ENCODE data around the gene BCOR. TPM values are rescaled to one million over a fixed set of nuclear protein-coding genes. Genes with fewer than 3 reads are reported as not detected.

The BCOR gene
- total and polyA plus RNA-seq, 4 donors: 5.6 to 23.0 (median 11.0) TPM

DNA sequence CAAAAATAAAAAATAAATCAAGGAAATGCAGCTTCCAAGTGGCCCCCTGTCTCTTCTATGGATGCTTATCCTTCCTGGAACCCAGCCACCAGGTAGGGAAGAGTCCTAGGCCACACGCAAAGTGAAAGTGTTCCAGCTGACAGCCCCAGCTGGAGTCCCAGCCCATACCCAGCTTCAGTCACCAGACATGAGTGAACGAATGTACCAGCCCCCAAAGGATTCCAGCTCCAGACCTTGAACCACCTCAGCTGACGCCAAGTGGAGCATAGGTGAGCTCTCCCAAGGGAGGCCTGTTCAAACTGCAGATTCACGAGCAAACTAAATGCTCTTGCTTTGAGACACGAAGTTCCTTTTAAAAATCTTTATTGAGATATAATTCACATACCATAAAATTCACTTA, 62.0 kb downstream of the BCOR start:
- 63% methylated on average over 5 of the region's 5 CpGs for WGBS
- Histone ChIP-seq H3K27me3 (ENCODE audit: control insufficient read depth in 4 of 4, insufficient read depth in 4 of 4, low read length in 3 of 4) (no peaks in the 10 kb centered on the region), H3K36me3 (ENCODE audit: control insufficient read depth in 4 of 4, insufficient read depth in 3 of 4, low read depth in 1 of 4, low read length in 3 of 4) (no peaks in the 10 kb centered on the region), H3K9ac (ENCODE audit: low read depth in 1 of 2, low read length in 2 of 2) (no peak overlapping the region), H3K4me3 (ENCODE audit: low read depth in 1 of 3, low read length in 3 of 3) (no peak overlapping the region), H3K9me3 (ENCODE audit: control insufficient read depth in 4 of 4, low read length in 3 of 4) (peaks cover 0 to 2% (median 0%) of the 10 kb centered on the region in 4 donors), H3K27ac (ENCODE audit: low read depth in 1 of 2, low read length in 2 of 2) (no peak overlapping the region), H3K4me1 (ENCODE audit: control insufficient read depth in 4 of 4, insufficient read depth in 4 of 4, low read length in 3 of 4) (no peaks in the 10 kb centered on the region)
- no peak for DNase-seq (ENCODE audit: low spot score)
- no peak for TF ChIP-seq FOXA2 (IDR thresholded peaks at IDR 0.05)
- TF ChIP-seq, protein P1, sequence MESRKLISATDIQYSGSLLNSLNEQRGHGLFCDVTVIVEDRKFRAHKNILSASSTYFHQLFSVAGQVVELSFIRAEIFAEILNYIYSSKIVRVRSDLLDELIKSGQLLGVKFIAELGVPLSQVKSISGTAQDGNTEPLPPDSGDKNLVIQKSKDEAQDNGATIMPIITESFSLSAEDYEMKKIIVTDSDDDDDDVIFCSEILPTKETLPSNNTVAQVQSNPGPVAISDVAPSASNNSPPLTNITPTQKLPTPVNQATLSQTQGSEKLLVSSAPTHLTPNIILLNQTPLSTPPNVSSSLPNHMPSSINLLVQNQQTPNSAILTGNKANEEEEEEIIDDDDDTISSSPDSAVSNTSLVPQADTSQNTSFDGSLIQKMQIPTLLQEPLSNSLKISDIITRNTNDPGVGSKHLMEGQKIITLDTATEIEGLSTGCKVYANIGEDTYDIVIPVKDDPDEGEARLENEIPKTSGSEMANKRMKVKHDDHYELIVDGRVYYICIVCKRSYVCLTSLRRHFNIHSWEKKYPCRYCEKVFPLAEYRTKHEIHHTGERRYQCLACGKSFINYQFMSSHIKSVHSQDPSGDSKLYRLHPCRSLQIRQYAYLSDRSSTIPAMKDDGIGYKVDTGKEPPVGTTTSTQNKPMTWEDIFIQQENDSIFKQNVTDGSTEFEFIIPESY (IDR thresholded peaks at IDR 0.05): no peak
- TF ChIP-seq SP1 (IDR thresholded peaks at IDR 0.05): peak; percentile 41
- peak in 1 of 2 donors; percentile 35 for TF ChIP-seq RXRA (IDR thresholded peaks at IDR 0.05)
- TF ChIP-seq RAD21 (IDR thresholded peaks at IDR 0.05): no peak
- TF ChIP-seq HNF4A (conservative IDR thresholded peaks at IDR 0.05): peak; percentile 11 to 19
- TF ChIP-seq, protein P2, sequence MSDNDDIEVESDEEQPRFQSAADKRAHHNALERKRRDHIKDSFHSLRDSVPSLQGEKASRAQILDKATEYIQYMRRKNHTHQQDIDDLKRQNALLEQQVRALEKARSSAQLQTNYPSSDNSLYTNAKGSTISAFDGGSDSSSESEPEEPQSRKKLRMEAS (IDR thresholded peaks at IDR 0.05): no peak
- no peak for TF ChIP-seq TAF1 (conservative IDR thresholded peaks at IDR 0.05)
- TF ChIP-seq HNF4G (IDR thresholded peaks at IDR 0.05): no peak
- TF ChIP-seq GABPA (IDR thresholded peaks at IDR 0.05 in 1 of 2, conservative IDR thresholded peaks at IDR 0.05 in 1 of 2): no peak

DNA sequence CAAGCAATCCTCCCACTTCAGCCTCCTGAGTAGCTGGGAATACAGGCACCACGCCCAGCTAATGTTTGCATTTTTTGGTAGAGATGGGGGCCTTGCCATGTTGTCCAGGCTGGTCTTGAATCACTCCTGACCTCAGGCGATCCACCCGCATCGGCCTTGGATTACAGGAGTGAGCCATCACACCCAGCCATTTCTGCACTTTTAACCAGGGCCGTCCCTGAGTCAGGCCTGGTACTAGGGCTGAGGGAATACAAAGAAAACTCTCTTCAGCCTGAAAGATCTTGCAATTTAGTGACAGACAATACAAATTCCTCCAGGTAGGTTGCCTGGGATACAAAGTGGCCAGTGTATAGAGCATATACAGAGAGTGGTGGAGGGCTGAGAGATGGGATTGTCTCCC, 65.8 kb downstream of the BCOR start:
- no peak overlapping the region for H3K9ac ChIP-seq (ENCODE audit: low read depth in 1 of 2, low read length in 2 of 2)
- H3K4me3 ChIP-seq (ENCODE audit: low read depth in 1 of 3, low read length in 3 of 3): no peak overlapping the region
- TF ChIP-seq RXRA (IDR thresholded peaks at IDR 0.05) (no peak), YY1 (IDR thresholded peaks at IDR 0.05) (no peak), FOXA1 (IDR thresholded peaks at IDR 0.05) (no peak), SP1 (IDR thresholded peaks at IDR 0.05) (no peak), RAD21 (IDR thresholded peaks at IDR 0.05) (no peak), EGR1 (IDR thresholded peaks at IDR 0.05; ENCODE audit: low read depth in 2 of 2) (no peak), GABPA (IDR thresholded peaks at IDR 0.05 in 1 of 2, conservative IDR thresholded peaks at IDR 0.05 in 1 of 2) (no peak), FOXA2 (IDR thresholded peaks at IDR 0.05) (no peak), TAF1 (conservative IDR thresholded peaks at IDR 0.05) (no peak), HNF4A (conservative IDR thresholded peaks at IDR 0.05) (no peak), HNF4G (IDR thresholded peaks at IDR 0.05) (no peak), JUND (IDR thresholded peaks at IDR 0.05) (no peak), NR2F2 (IDR thresholded peaks at IDR 0.05) (no peak)
- TF ChIP-seq, protein P3, sequence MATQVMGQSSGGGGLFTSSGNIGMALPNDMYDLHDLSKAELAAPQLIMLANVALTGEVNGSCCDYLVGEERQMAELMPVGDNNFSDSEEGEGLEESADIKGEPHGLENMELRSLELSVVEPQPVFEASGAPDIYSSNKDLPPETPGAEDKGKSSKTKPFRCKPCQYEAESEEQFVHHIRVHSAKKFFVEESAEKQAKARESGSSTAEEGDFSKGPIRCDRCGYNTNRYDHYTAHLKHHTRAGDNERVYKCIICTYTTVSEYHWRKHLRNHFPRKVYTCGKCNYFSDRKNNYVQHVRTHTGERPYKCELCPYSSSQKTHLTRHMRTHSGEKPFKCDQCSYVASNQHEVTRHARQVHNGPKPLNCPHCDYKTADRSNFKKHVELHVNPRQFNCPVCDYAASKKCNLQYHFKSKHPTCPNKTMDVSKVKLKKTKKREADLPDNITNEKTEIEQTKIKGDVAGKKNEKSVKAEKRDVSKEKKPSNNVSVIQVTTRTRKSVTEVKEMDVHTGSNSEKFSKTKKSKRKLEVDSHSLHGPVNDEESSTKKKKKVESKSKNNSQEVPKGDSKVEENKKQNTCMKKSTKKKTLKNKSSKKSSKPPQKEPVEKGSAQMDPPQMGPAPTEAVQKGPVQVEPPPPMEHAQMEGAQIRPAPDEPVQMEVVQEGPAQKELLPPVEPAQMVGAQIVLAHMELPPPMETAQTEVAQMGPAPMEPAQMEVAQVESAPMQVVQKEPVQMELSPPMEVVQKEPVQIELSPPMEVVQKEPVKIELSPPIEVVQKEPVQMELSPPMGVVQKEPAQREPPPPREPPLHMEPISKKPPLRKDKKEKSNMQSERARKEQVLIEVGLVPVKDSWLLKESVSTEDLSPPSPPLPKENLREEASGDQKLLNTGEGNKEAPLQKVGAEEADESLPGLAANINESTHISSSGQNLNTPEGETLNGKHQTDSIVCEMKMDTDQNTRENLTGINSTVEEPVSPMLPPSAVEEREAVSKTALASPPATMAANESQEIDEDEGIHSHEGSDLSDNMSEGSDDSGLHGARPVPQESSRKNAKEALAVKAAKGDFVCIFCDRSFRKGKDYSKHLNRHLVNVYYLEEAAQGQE (IDR thresholded peaks at IDR 0.05): no peak
- TF ChIP-seq, protein P2 (IDR thresholded peaks at IDR 0.05): no peak
- TF ChIP-seq, protein P1 (IDR thresholded peaks at IDR 0.05): no peak
- TF ChIP-seq, protein P4, sequence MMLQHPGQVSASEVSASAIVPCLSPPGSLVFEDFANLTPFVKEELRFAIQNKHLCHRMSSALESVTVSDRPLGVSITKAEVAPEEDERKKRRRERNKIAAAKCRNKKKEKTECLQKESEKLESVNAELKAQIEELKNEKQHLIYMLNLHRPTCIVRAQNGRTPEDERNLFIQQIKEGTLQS (IDR thresholded peaks at IDR 0.05): no peak
- TF ChIP-seq, protein P5, sequence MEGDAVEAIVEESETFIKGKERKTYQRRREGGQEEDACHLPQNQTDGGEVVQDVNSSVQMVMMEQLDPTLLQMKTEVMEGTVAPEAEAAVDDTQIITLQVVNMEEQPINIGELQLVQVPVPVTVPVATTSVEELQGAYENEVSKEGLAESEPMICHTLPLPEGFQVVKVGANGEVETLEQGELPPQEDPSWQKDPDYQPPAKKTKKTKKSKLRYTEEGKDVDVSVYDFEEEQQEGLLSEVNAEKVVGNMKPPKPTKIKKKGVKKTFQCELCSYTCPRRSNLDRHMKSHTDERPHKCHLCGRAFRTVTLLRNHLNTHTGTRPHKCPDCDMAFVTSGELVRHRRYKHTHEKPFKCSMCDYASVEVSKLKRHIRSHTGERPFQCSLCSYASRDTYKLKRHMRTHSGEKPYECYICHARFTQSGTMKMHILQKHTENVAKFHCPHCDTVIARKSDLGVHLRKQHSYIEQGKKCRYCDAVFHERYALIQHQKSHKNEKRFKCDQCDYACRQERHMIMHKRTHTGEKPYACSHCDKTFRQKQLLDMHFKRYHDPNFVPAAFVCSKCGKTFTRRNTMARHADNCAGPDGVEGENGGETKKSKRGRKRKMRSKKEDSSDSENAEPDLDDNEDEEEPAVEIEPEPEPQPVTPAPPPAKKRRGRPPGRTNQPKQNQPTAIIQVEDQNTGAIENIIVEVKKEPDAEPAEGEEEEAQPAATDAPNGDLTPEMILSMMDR (IDR thresholded peaks at IDR 0.05; ENCODE audit: low read depth, low read length, missing input control): no peak
- H3K9me3 ChIP-seq (ENCODE audit: control insufficient read depth in 4 of 4, low read length in 3 of 4): peaks cover 0 to 3% (median 0%) of the 10 kb centered on the region in 4 donors
- no peaks in the 10 kb centered on the region for H3K36me3 ChIP-seq (ENCODE audit: control insufficient read depth in 4 of 4, insufficient read depth in 3 of 4, low read depth in 1 of 4, low read length in 3 of 4)
- no peak overlapping the region for H3K27ac ChIP-seq (ENCODE audit: low read depth in 1 of 2, low read length in 2 of 2)
- WGBS: over 99% methylated on average over 5 of the region's 5 CpGs
- no peaks in the 10 kb centered on the region for H3K27me3 ChIP-seq (ENCODE audit: control insufficient read depth in 4 of 4, insufficient read depth in 4 of 4, low read length in 3 of 4)
- DNase-seq (ENCODE audit: low spot score): no peak
- no peaks in the 10 kb centered on the region for H3K4me1 ChIP-seq (ENCODE audit: control insufficient read depth in 4 of 4, insufficient read depth in 4 of 4, low read length in 3 of 4)
